ENCODE measurements around the gene NIF3L1. TPM values are rescaled to one million over a fixed set of nuclear protein-coding genes. Genes with fewer than 3 reads are reported as not detected.

Gene NIF3L1
- total and polyA plus RNA-seq, 2 of the 13 experiments (the other 11 are each of a cell fraction or from before 2014, with no cell fraction given), result 67.9 to 75.2 TPM

DNA sequence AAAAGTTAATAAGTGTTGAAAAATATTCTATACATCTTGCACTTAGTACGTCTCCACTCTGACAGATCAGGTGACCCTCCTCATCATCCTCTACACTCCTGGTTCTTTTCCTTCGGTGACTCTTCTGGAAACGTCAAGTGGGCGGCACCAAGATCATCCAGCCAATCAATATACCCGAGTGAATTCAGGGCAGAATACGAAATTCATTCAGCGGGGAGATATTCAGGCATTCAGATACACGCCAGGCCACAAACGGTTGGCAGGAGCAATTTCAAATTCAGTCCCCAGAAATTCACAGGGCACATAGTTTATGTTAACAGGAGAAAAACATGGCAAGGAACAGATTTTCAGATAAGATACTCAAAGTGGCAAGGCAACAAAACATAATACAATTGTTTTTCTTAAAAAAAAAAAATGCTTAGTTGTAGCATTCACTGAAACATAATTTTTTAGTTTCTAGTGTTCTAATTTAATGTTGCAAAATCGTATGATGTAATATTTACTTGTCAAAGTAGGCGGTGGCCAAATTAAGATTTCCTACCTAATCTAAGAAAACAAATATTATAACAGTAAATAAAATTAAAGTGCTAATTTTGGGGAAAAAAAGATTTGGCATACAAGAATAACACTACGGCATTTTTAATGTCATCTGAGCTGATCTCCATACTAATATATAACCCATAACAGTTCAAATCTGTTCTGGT is 28.9 kb upstream of the NIF3L1 start:
- peak overlapping the region; percentile 83 for H3K4me2 ChIP-seq (ENCODE audit: low read depth, low read length)
- peaks cover 14 to 56% of the 10 kb centered on the region in 2 experiments for H3K36me3 ChIP-seq (replicated peaks in 1 of 2; ENCODE audit: control insufficient read depth in 1 of 2, insufficient read depth in 2 of 2, low read length in 2 of 2)
- in situ Hi-C loops (cut with HindIII; ENCODE audit: extremely low pct_ligation_motif_present, low pct_unique_long_range_greater_than_20kb) (no loop called here), intact Hi-C loops (cut with micrococcal nuclease; ENCODE audit: unreplicated experiment) (loop anchor here (5.0 kb wide), 1 partner anchor 33 kb away; no protein-coding TSS in a partner anchor)
- H2AFZ ChIP-seq (ENCODE audit: low read length), result no peak overlapping the region
- peak overlapping the region in 2 of 3 experiments; percentile 67 to 99; a peak in 3 of 6 replicates for H3K4me3 ChIP-seq (replicated peaks in 1 of 3; ENCODE audit: insufficient read depth in 1 of 3, low read depth in 2 of 3, low read length in 3 of 3)
- POLR2A ChIA-PET, result interaction anchor here (1.4 to 1.9 kb wide), 2 partner anchors 11 to 15 kb away, joined by 6 to 9 read pairs; no protein-coding TSS in a partner anchor
- peaks cover 73% of the 10 kb centered on the region for H4K20me1 ChIP-seq (ENCODE audit: insufficient read depth, low read length)
- no peak overlapping the region for H3K9ac ChIP-seq (ENCODE audit: insufficient read depth, low read depth, low read length)
- FAIRE-seq (no peak), DNase-seq (ENCODE audit: low spot score) (no peak), ATAC-seq (no peak)
- H3K79me2 ChIP-seq (ENCODE audit: insufficient read depth, low read length), result peaks cover 81% of the 10 kb centered on the region
- CTCF ChIA-PET (ENCODE audit: low intra/inter-chr PET ratio, low total read pairs), result no interaction called here
- WGBS (ENCODE audit: low lambda C conversion rate), result 88% methylated on average over 12 of the region's 12 CpGs
- no peaks in the 10 kb centered on the region for H3K9me3 ChIP-seq (ENCODE audit: low read length)
- no peak overlapping the region for H3K27ac ChIP-seq (ENCODE audit: extremely low read length, insufficient read depth, low read length)
- H3K4me1 ChIP-seq (ENCODE audit: insufficient read depth, low read length), result peaks cover 39% of the 10 kb centered on the region
- no TSS peak for BruUV-seq (replicated peaks)
- no peaks in the 10 kb centered on the region; a peak in 1 of 5 replicates for H3K27me3 ChIP-seq (ENCODE audit: control insufficient read depth in 1 of 2, insufficient read depth in 2 of 2, low read length in 2 of 2)
- TF ChIP-seq CEBPB (IDR thresholded peaks at IDR 0.05; ENCODE audit: borderline replicate concordance, low read depth, low read length), result peak; percentile 48; the same call in 1 of the 2 replicates
- 0 out of 2 replicates have a peak, but pooled peaks have one; percentile 46 for TF ChIP-seq SSRP1 (CRISPR knock-in tag; IDR thresholded peaks at IDR 0.05)
- TF ChIP-seq ATF4 (CRISPR knock-in tag; IDR thresholded peaks at IDR 0.05), result peak; percentile 13 to 42; a peak in 2 of 4 replicates
- 0 out of 2 replicates have a peak, but pooled peaks have one; percentile 10 for TF ChIP-seq POLR2AphosphoS5 (IDR thresholded peaks at IDR 0.05; ENCODE audit: low read depth, low read length)
- TF ChIP-seq SOX13 (IDR thresholded peaks at IDR 0.05), result no peak
- no peak for TF ChIP-seq SOX13 (CRISPR knock-in tag; conservative IDR thresholded peaks at IDR 0.05 in 1 of 2, IDR thresholded peaks at IDR 0.05 in 1 of 2)
- TF ChIP-seq ZNF10 (CRISPR knock-in tag; IDR thresholded peaks at IDR 0.05; ENCODE audit: borderline replicate concordance, low read depth), result no peak
- TF ChIP-seq POLR2G (IDR thresholded peaks at IDR 0.05; ENCODE audit: low read depth, low read length), result peak; percentile 28; the same call in 1 of the 2 replicates
- TF ChIP-seq, protein P1, sequence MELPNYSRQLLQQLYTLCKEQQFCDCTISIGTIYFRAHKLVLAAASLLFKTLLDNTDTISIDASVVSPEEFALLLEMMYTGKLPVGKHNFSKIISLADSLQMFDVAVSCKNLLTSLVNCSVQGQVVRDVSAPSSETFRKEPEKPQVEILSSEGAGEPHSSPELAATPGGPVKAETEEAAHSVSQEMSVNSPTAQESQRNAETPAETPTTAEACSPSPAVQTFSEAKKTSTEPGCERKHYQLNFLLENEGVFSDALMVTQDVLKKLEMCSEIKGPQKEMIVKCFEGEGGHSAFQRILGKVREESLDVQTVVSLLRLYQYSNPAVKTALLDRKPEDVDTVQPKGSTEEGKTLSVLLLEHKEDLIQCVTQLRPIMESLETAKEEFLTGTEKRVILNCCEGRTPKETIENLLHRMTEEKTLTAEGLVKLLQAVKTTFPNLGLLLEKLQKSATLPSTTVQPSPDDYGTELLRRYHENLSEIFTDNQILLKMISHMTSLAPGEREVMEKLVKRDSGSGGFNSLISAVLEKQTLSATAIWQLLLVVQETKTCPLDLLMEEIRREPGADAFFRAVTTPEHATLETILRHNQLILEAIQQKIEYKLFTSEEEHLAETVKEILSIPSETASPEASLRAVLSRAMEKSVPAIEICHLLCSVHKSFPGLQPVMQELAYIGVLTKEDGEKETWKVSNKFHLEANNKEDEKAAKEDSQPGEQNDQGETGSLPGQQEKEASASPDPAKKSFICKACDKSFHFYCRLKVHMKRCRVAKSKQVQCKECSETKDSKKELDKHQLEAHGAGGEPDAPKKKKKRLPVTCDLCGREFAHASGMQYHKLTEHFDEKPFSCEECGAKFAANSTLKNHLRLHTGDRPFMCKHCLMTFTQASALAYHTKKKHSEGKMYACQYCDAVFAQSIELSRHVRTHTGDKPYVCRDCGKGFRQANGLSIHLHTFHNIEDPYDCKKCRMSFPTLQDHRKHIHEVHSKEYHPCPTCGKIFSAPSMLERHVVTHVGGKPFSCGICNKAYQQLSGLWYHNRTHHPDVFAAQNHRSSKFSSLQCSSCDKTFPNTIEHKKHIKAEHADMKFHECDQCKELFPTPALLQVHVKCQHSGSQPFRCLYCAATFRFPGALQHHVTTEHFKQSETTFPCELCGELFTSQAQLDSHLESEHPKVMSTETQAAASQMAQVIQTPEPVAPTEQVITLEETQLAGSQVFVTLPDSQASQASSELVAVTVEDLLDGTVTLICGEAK (IDR thresholded peaks at IDR 0.05), result 0 out of 2 replicates have a peak, but pooled peaks have one; percentile 6
- TF ChIP-seq, protein P1 (CRISPR knock-in tag; IDR thresholded peaks at IDR 0.05), result no peak
- TF ChIP-seq POLR2AphosphoS2 (IDR thresholded peaks at IDR 0.05; ENCODE audit: low read depth, low read length), result no peak
